Activated B cell treated with CpG ODN at 0.5 μM for 24 hours (primary cell): ENCODE measurements around the gene RASL12. TPM values are rescaled to one million over a fixed set of nuclear protein-coding genes. Genes with fewer than 3 reads are reported as not detected.
"Not testable (repeated sequence)": the region's sequence is repeated elsewhere in the genome, so short reads cannot be mapped to it uniquely, and the experiment has no call there.

Source experiments
- ATAC-seq: fragments of 200-7000 bp; cut with Tn5 transposase; one replicate; pipeline ENCODE4 v1.10.0; 2021; ENCODE audit warnings: low read depth, mild to moderate bottlenecking, moderate library complexity
- CTCF ChIA-PET: fragments of 350-600 bp; sonication (Branson Sonifier 250); formaldehyde crosslinking; loops from one replicate; lab custom pipeline; 2021; ENCODE audit warnings: antibody characterized with exemption; lab: Charles Lee
- POLR2A ChIA-PET: fragments of 350-600 bp; sonication (Branson Sonifier 250); formaldehyde crosslinking; loops from one replicate; lab custom pipeline; 2021; ENCODE audit warnings: antibody characterized with exemption; lab: Charles Lee
- DNase-seq: peaks from one replicate; pipeline ENCODE4 v3.0.0; 2022
- H3K27ac Mint-ChIP-seq: one replicate; pipeline ENCODE4 v1.8.0; 2020; ENCODE audit warnings: mixed read lengths
- H3K27me3 Mint-ChIP-seq: one replicate; pipeline ENCODE4 v1.8.0; 2021; ENCODE audit warnings: mixed read lengths
- H3K36me3 Mint-ChIP-seq: one replicate; pipeline ENCODE4 v1.8.0; 2021; ENCODE audit warnings: low read depth, mixed read lengths
- H3K4me1 Mint-ChIP-seq: one replicate; pipeline ENCODE4 v1.8.0; 2021; ENCODE audit warnings: mixed read lengths
- H3K4me3 Mint-ChIP-seq: one replicate; pipeline ENCODE4 v1.8.0; 2020; ENCODE audit warnings: mild to moderate bottlenecking, mixed read lengths
- H3K9me3 Mint-ChIP-seq: one replicate; pipeline ENCODE4 v1.8.0; 2020; ENCODE audit warnings: mixed read lengths
- intact Hi-C: fragments of 100-400 bp; cut with micrococcal nuclease; formaldehyde crosslinking; loops from one replicate; pipeline ENCODE4 v1.15.1; 2024
- total RNA-seq: library from RNA; stranded (reverse); gene quantifications from 2 replicates; pipeline ENCODE4 v1.2.3, GENCODE V29; 2022
- TF ChIP-seq, protein P1 (sequence below): fragments of 200-600 bp; IDR thresholded peaks from one replicate; pipeline ENCODE4 v1.8.0; 2022; ENCODE audit warnings: antibody characterized with exemption, mild to moderate bottlenecking

Gene RASL12
- total RNA-seq, 1 donor from 2014 or later = not detected

DNA sequence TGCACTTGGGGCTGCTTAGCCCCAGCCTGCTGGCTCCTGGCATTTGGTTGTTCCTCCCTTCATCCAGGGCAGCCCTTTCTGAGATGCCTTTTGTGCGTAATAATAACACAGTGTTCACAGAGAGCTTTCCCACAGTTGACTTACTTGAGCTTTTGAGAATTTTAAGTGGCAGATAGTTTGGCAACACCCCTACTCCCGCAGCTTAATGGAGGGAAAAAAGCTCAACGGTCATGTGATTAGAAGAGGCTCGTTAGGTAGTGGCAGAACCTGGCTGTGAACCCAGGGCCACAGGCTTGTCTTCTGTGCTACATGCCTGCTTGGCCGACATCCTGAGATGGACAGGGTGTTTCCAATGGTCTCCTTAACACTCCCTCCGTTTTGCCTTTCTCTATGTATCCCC lies 13.5 kb upstream of the RASL12 start:
- Mint-ChIP-seq H3K27ac (no peak overlapping the region), H3K36me3 (no peaks in the 10 kb centered on the region), H3K4me3 (no peak overlapping the region), H3K27me3 (peaks cover 60% of the 10 kb centered on the region), H3K9me3 (no peaks in the 10 kb centered on the region), H3K4me1 (peaks cover 7% of the 10 kb centered on the region)
- ChIA-PET POLR2A (no interaction called here), CTCF (no interaction called here)
- TF ChIP-seq, protein P1, sequence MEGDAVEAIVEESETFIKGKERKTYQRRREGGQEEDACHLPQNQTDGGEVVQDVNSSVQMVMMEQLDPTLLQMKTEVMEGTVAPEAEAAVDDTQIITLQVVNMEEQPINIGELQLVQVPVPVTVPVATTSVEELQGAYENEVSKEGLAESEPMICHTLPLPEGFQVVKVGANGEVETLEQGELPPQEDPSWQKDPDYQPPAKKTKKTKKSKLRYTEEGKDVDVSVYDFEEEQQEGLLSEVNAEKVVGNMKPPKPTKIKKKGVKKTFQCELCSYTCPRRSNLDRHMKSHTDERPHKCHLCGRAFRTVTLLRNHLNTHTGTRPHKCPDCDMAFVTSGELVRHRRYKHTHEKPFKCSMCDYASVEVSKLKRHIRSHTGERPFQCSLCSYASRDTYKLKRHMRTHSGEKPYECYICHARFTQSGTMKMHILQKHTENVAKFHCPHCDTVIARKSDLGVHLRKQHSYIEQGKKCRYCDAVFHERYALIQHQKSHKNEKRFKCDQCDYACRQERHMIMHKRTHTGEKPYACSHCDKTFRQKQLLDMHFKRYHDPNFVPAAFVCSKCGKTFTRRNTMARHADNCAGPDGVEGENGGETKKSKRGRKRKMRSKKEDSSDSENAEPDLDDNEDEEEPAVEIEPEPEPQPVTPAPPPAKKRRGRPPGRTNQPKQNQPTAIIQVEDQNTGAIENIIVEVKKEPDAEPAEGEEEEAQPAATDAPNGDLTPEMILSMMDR = no peak
- ATAC-seq (no peak), DNase-seq (no peak)
- intact Hi-C loops = no loop called here

DNA sequence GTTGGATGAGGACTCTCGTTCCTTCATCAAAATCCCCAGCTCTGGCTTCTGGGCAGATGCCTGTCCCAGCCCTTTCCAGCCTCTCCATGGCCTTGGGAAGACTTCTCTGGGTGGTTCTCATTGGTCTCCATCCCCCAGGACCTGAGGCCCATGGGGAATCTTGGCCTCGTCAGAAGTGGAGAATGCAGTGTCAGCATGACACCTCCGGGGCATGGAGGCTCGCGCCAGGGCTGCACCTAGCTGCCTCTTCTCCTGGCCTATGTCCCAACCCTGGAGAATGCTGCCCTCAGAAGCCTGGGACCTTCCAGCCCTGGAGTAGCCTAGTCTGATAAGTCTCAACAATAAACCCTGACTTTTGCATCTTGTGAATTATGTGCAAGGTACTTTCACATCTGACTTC lies 11.8 kb upstream of the RASL12 start:
- POLR2A ChIA-PET = no interaction called here
- Mint-ChIP-seq H3K27ac (no peak overlapping the region), H3K4me3 (no peak overlapping the region), H3K36me3 (no peaks in the 10 kb centered on the region), H3K9me3 (no peaks in the 10 kb centered on the region), H3K4me1 (peaks cover 7% of the 10 kb centered on the region), H3K27me3 (peaks cover 61% of the 10 kb centered on the region)
- TF ChIP-seq, protein P1 = no peak
- no peak for DNase-seq
- no peak for ATAC-seq
- CTCF ChIA-PET = interaction anchor here (1.1 kb wide), 1 partner anchor 46 kb away, joined by 5 read pairs; no protein-coding TSS in a partner anchor
- intact Hi-C loops = no loop called here

DNA sequence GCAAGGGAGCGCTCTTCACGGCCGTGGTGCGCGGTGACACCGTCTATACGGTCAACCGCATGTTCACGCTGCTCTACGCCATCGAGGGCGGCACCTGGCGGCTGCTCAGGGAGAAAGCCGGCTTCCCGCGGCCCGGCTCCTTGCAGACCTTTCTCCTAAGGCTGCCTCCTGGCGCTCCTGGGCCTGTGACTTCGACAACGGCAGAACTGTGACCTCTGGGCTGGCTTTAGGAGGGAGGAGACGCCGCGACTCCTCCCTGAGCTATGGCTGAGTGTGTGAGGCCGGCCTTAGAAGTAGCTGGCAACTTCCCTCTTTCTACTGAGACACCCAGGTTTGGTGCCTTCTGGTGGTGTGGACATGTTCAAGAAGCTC lies 10.2 kb upstream of the RASL12 start:
- Mint-ChIP-seq H3K9me3 (no peaks in the 10 kb centered on the region), H3K4me1 (peaks cover 7% of the 10 kb centered on the region), H3K27ac (no peak overlapping the region), H3K27me3 (peaks cover 50% of the 10 kb centered on the region), H3K36me3 (no peaks in the 10 kb centered on the region), H3K4me3 (peak overlapping the region; percentile 58)
- POLR2A ChIA-PET = no interaction called here
- DNase-seq (peak; percentile 34), ATAC-seq (peak; percentile 56)
- intact Hi-C loops = loop anchor here (1.0 kb wide), 2 partner anchors 24 to 45 kb away; no protein-coding TSS in a partner anchor
- CTCF ChIA-PET = interaction anchor here (0.8 to 1.5 kb wide), 4 partner anchors 9 to 355 kb away, joined by 3 to 7 read pairs (median 3); no protein-coding TSS in a partner anchor
- TF ChIP-seq, protein P1 = no peak

DNA sequence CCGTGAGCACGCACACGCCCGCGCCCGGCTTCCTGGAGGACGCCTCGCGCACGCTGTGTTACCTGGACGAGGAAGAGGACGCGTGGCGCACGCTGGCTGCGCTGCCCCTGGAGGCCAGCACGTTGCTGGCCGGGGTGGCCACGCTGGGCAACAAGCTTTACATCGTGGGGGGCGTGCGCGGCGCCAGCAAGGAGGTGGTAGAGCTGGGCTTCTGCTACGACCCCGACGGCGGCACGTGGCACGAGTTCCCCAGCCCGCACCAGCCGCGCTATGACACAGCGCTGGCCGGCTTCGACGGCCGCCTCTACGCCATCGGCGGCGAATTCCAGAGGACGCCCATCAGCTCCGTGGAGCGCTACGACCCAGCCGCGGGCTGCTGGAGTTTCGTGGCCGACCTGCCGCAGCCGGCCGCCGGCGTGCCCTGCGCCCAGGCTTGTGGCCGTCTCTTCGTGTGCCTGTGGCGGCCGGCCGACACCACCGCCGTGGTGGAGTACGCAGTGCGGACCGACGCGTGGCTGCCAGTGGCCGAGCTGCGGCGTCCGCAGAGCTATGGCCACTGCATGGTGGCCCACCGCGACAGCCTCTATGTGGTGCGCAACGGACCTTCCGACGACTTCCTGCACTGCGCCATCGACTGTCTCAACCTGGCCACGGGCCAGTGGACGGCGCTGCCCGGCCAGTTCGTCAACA lies 9.6 kb upstream of the RASL12 start:
- ATAC-seq (no peak), DNase-seq (no peak)
- Mint-ChIP-seq H3K36me3 (no peaks in the 10 kb centered on the region), H3K4me1 (peaks cover 7% of the 10 kb centered on the region), H3K27me3 (peaks cover 44% of the 10 kb centered on the region), H3K27ac (no peak overlapping the region), H3K9me3 (no peaks in the 10 kb centered on the region), H3K4me3 (peak overlapping the region; percentile 58)
- ChIA-PET POLR2A (no interaction called here), CTCF (interaction anchor here (0.8 to 1.5 kb wide), 2 partner anchors 42 to 354 kb away, joined by 3 read pairs; no protein-coding TSS in a partner anchor)
- TF ChIP-seq, protein P1 = no peak
- intact Hi-C loops = no loop called here

DNA sequence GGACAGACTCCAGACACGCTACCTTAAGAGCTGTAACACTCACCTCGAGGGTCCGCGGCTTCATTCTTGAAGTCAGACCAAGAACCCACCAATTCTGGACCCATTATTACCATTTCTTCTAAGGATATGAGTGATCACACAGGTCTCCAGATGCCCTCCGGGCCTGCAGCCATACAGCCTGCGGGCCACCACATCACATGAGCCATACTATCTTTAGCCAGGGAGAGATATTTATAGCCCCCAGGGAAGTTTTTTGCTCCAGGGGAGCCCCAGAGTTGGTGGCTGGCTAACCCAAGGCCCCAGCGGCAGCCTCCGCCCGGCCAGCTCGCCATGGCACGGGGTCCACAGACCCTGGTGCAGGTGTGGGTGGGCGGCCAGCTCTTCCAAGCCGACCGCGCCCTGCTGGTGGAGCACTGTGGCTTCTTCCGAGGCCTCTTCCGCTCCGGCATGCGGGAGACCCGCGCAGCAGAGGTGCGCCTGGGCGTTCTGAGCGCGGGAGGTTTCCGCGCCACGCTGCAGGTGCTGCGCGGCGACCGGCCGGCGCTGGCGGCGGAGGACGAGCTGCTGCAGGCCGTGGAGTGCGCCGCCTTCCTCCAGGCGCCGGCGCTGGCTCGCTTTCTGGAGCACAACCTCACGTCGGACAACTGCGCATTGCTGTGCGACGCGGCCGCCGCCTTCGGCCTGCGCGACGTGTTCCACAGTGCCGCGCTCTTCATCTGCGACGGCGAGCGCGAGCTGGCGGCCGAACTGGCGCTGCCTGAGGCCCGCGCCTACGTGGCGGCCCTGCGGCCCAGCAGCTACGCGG lies 8.9 kb upstream of the RASL12 start, which contains the start of gene KBTBD13:
Gene KBTBD13, plus strand, starts transcription at position 261 of the 805 bp plus-strand sequence. Its CDS starts 70 bp downstream, at position 331.
- POLR2A ChIA-PET = no interaction called here
- no peaks in the 10 kb centered on the region for H3K36me3 Mint-ChIP-seq
- H3K27ac Mint-ChIP-seq = no peak within 1 kb of the TSS
- TF ChIP-seq, protein P1 = no peak
- intact Hi-C loops = no loop called here
- DNase-seq = no peak
- H3K4me3 Mint-ChIP-seq = no peak within 1 kb of the TSS
- peaks cover 37% of the 10 kb centered on the region for H3K27me3 Mint-ChIP-seq
- CTCF ChIA-PET = no interaction called here
- peaks cover 7% of the 10 kb centered on the region for H3K4me1 Mint-ChIP-seq
- no peak for ATAC-seq
- no peaks in the 10 kb centered on the region for H3K9me3 Mint-ChIP-seq

DNA sequence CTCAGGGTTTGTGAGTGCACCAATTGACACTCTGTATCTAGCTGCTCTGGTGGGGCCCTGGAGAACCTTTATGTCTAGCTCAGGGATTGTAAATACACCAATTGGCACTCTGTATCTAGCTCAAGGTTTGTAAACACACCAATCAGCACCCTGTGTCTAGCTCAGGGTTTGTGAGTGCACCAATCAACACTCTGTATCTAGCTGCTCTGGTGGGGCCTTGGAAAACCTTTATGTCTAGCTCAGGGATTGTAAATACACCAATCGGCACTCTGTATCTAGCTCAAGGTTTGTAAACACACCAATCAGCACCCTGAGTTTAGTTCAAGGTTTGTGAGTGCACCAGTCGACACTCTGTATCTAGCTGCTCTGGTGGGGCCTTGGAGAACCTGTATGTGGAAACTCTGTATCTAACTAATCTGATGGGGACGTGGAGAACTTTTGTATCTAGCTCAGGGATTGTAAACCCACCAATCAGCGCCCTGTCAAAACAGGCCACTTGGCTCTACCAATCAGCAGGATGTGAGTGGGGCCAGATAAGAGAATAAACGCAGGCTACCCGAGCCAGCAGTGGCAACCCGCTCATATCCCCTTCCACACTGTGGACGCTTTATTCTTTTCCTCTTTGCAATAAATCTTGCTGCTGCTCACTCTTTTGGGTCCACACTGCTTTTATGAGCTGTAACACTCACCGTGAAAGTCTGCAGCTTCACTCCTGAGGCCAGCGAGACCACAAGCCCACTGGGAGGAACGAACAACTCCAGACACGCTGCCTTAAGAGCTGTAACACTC lies 8.0 kb upstream of the RASL12 start:
- DNase-seq, H3K4me1 Mint-ChIP-seq, ATAC-seq, H3K36me3 Mint-ChIP-seq, H3K9me3 Mint-ChIP-seq, CTCF ChIA-PET, H3K4me3 Mint-ChIP-seq, H3K27ac Mint-ChIP-seq, POLR2A ChIA-PET, intact Hi-C loops: not testable (repeated sequence)
- H3K27me3 Mint-ChIP-seq = peaks cover 28% of the 10 kb centered on the region

DNA sequence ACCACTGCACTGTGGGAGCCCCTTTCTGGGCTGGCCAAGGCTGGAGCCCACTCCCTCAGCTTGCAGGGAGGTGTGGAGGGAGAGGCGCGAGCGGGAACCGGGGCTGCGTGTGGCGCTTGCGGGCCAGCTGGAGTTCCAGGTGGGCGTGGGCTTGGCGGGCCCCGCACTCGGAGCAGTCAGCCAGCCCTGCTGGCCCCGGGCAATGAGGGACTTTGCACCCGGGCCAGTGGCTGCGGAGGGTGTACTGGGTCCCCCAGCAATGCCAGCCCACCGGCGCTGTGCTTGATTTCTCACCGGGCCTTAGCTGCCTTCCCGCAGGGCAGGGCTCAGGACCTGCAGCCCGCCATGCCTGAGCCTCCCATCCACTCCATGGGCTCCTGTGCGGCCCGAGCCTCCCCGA lies 7.2 kb upstream of the RASL12 start:
- CTCF ChIA-PET, H3K4me1 Mint-ChIP-seq, H3K36me3 Mint-ChIP-seq, H3K4me3 Mint-ChIP-seq, DNase-seq, H3K9me3 Mint-ChIP-seq, H3K27ac Mint-ChIP-seq, ATAC-seq, intact Hi-C loops, POLR2A ChIA-PET: not testable (repeated sequence)
- peaks cover 26% of the 10 kb centered on the region for H3K27me3 Mint-ChIP-seq
